Measurements from ENCODE around the gene HAUS7. TPM values are rescaled to one million over a fixed set of nuclear protein-coding genes. Genes with fewer than 3 reads are reported as not detected.
A peak's percentile ranks its signal among the peaks of the same experiment; 100 is the strongest.

HAUS7 gene
- total RNA-seq (2014; rRNA removed; shearing (Covaris generic)), result 25.9 and 27.3 TPM in 2 replicates
- 101 and 106 TPM in 2 replicates for polyA plus RNA-seq (2014; cell fraction: nucleus; rRNA removed)

GRCh38 chrX:153470411-153471363, at the start of gene HAUS7:
TSS of gene HAUS7 (minus strand) at chrX:153470576. CDS start at chrX:153470557, 19 bp downstream.
- peak; percentile 90 for DNase-seq (ENCODE audit: extremely low read depth, low read depth)

DNA sequence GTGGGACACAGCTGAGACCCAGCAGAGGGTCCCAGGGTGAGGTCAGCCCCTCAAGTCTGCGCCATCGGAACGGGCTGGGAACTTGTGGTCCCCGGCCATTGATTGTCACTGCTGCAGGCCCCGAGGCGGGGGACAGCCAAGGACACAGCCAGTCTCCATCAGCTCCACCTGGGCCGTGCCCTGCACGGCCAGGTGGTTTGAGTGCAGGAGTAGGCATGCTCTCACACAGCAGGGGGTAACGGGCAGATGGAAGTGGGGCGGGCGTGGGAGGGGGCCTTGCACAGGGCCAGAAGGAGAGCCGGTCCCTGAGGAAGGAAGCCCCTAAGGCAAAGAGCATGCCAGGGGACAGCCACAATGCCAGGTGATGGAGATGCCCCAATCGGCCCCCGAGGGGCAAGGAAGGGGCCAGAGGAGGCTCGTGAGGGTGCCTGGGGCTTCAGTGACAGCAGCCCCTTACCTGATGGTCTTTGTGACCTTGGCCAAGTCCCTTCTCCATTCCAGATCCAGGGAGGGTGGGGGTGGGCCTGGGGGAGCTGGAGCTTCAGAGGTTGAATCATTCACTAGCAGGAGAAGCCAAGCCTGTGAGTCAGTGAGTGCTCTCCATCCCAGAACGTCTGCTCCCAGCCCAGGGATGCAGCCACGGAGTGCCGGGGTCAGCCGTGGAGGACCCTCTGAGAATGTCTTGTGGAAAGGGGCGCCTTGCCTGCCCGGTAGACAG, 49.4 kb upstream of the HAUS7 start:
- DNase-seq (ENCODE audit: extremely low read depth, low read depth), result no peak

GRCh38 chrX:153517946-153518834, 47.8 kb upstream of the HAUS7 start:
- DNase-seq (ENCODE audit: extremely low read depth, low read depth), result no peak

GRCh38 chrX:153517423-153517822, 47.0 kb upstream of the HAUS7 start, which contains the start of gene ATP2B3:
TSS of gene ATP2B3 (plus strand) at chrX:153517642. CDS start at chrX:153536248, 18,606 bp downstream.
- DNase-seq (ENCODE audit: extremely low read depth, low read depth), result no peak

DNA sequence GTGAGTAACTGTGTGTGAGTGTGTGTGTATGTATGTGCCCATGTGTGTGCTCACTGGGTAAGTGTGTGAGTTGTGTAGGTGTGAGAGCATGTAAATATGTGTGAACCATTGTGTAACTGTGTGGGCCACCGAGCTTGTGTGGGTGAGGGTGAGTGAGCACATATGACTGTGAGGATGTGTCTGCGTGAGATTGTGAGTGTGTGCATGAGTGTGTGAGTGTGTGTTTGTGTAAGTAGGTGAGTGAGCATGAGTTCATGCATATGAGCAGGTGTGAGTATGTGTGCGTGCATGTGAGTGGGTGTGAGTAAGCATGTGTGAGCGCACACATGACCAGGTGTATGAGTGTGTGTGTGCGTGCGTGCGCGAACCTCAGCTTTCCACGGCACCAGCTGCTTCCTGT, 45.7 kb upstream of the HAUS7 start:
- no peak for DNase-seq (ENCODE audit: extremely low read depth, low read depth)

GRCh38 chrX:153515435-153515834, 45.1 kb upstream of the HAUS7 start:
- DNase-seq (ENCODE audit: extremely low read depth, low read depth), result no peak

DNA sequence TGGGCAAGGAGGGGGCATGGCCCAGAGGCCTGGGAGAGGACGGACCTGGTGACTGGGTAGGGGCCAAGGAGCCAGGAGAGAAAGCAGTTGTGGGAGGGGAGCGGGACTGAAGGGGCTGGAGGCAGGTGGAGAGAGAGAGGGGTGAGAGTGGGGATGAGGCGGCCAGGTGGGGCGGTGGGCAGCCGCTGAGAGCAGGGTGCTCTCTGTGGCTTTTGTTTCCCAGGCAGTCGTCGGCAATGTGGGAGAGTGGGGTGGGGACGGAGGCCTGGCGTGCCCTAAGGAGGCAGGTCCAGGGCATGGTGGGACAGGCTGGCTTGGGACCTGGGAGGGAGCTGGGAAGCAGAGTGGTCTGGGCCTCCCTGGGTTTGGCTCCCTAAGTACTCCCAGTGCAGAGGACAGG, 43.9 kb upstream of the HAUS7 start:
- no peak for DNase-seq (ENCODE audit: extremely low read depth, low read depth)

DNA sequence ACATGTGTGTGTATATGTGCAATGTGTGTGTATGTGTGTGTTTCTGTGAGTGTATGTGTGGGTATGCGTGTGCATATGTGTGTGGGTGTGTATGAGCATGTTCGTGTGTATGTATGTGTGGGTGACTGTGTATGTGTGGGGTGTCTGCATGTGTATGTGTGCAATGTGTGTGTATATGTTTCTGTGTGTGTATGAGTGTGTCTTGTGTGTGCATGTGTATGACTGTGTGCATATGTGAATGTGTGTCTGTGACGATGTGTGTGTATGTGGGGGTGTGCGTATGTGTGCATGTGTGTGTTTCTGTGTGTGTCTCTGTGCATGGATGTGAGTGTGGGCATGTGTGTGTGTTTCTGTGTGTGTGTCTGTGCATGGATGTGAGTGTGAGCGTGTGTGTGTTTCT, 42.9 kb upstream of the HAUS7 start:
- DNase-seq (ENCODE audit: extremely low read depth, low read depth), result no peak

DNA sequence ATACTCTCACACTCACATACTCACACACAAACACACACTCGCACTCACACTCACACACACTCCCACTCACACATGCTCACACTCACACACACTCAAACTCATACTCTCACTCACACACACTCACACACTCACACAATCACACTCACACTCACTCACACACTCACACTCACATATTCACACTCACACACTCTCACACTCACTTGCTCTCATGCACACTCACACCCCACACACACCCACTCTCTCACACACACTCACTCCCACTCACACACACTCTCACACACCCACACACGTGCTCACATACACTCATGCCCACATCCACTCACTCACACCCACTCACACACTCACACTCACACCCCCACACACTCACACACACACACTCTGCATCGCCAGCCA, 42.1 kb upstream of the HAUS7 start:
- DNase-seq (ENCODE audit: extremely low read depth, low read depth), result no peak

GRCh38 chrX:153511784-153512500, 41.6 kb upstream of the HAUS7 start:
- no peak for DNase-seq (ENCODE audit: extremely low read depth, low read depth)

GRCh38 chrX:153510383-153510782, 40.0 kb upstream of the HAUS7 start:
- no peak for DNase-seq (ENCODE audit: extremely low read depth, low read depth)

DNA sequence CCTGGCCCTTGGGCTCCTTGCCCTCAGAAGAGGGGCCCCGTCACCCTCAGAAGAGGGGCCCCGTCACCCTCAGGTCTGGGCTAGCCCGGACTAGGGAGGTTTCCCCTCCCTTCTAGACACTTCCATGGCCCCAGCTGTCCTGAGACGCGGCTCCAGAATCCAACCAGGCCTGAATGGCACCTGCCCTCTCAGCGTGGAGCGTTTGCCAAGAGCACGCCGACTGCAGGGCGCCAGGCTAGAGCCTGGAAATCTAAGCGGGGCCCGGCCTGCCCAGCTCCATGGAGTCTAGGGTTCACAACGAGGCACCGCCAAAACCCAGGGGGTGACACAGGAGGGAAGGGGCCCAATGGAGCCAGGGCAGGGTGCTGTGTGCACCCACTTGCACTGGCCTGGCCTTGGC, 39.2 kb upstream of the HAUS7 start:
- no peak for DNase-seq (ENCODE audit: extremely low read depth, low read depth)

DNA sequence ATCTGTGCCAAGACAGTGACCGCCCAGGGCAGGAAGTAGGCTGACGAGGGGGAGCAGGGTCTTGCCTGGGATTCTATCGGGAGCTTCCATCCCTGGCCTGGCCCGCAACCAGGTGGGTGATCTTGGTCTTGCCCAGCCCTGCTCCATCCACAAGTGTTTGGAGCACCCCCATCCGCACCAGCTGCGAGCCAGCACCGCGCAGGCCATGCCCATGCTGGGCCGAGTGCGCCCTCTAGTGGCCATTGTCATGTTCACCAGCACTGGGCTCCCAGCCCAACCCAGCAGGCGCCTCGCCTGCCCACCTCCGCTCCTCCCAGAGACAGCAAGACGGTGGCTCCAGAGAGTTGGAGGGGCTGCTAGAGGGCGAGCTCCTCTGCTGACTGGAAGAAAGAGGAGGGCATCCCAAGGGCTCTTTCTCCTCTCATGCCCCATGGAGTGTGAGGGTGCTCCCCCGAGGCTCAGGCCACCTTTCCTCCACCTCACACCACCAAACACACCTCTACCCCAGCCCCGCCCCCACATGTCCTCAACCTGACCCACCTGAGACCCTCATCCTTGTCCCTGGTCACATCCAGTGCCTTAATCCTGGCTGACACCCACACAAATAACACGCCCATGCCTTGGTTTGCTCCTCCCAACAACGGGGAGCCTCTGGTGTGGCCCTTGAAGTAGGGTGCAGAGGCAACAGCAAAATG, 37.3 kb upstream of the HAUS7 start:
- peak; percentile 72 for DNase-seq (ENCODE audit: extremely low read depth, low read depth)

DNA sequence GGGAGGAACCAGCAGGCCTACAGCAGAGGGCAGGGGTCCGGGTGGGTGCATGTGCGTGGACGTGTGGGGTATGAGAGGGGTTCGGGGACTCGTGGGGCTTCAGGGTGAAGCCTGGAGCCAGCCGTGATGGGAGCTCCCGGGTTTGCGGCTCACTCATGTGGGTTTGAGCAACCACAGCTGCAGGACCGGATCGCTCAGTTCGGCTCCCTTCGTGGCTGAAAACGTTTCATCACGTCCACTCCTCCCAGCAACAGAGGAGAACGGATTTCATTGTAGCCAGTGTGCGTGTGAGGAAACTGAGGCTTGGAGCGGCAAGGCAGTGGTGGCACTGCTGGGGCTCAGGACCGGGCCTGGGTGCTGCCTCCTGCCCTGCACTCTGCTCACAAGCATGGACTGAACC, 35.0 kb upstream of the HAUS7 start:
- no peak for DNase-seq (ENCODE audit: extremely low read depth, low read depth)

DNA sequence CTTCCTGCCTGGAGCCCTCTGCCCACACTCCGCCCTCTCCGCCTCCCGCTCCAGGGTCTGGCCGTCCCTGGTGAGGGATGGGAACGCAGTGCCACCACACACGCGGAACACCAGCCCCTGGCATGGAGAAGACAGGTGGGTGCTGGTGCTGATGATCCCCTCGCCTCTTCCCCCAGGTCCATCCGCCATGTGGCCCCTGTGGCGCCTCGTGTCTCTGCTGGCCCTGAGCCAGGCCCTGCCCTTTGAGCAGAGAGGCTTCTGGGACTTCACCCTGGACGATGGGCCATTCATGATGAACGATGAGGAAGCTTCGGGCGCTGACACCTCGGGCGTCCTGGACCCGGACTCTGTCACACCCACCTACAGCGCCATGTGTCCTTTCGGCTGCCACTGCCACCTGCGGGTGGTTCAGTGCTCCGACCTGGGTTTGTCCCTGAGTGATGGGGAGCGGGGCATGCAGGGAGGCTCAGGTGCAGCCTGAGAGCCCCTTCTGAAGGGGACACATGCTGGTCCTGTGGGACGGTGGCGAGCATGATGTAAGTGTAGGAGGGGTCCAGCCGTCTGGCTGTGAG, 34.2 kb upstream of the HAUS7 start:
- DNase-seq (ENCODE audit: extremely low read depth, low read depth), result no peak

DNA sequence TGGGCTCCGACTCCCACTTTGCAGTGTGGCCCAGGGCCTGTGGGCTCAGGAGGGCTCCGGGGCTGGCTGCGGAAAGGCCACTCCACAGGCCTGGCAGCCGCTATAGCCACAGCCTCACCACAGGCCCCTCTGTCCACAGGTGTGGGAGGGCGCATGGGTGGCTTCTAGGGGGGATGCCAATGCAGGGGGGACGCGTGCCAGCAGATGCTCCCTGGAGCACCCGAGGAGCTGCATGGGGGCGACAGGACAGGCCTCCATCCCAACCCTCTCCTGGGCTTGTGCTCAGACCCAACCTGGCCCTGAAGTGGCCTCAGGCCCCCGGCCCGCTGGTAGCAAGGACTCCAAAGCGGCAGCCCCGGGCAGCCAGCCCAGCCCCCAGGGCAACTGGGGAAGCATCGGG, 32.4 kb upstream of the HAUS7 start:
- no peak for DNase-seq (ENCODE audit: extremely low read depth, low read depth)

DNA sequence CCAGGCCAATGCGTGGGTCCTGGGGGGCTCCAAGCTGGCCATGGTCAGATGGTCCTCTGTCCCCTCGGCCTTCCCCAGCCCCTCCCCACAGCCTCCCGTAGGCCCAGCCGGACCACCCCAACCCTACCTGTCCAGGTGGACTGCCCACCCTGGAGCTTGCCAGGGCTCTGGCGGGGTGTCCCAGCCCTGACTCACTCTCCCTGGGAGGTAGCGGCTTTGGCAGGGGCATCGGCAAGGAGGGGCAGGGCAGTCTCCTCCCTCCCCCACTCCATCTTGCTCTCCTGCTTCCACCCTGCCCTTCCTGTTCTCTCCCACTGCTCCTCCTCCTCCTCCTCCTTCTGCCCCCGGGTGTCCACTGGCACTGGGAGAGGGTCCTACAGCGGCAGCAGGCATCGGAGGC, 31.8 kb upstream of the HAUS7 start:
- DNase-seq (ENCODE audit: extremely low read depth, low read depth), result no peak

GRCh38 chrX:153501530-153501929, 31.2 kb upstream of the HAUS7 start:
- DNase-seq (ENCODE audit: extremely low read depth, low read depth), result no peak

DNA sequence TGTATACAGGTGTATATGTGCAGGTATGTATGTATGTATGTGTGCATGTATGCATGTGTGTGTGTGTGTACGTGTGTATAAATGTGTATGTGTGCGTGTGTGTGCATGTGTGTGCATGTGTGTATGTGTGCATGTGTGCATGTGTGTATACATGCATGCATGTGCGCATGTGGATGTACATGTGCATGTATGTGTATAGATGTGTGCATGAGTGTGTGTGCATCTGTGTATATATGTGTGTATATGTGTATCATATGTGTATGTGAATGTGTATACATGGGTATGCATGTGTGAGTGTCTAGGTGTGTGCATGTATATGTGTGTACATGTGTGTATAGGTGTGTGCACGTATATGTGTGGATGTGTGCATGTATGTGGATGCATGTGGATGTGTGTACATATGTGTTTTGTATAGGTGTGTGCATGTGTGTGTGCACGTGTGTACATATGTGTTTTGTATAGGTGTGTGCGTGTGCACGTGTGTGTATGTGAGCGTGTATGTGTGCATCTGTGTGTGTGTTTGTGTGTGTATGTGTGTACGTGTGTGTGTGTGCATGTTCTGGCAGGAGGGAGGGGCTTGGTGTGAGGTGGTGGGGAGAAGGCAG, 30.4 kb upstream of the HAUS7 start:
- DNase-seq (ENCODE audit: extremely low read depth, low read depth), result no peak

Data from NCI-H460 (cell line).